ENCODE measurements around the gene MBD5.
A peak's percentile ranks its signal among the peaks of the same experiment; 100 is the strongest.

Gene MBD5

DNA sequence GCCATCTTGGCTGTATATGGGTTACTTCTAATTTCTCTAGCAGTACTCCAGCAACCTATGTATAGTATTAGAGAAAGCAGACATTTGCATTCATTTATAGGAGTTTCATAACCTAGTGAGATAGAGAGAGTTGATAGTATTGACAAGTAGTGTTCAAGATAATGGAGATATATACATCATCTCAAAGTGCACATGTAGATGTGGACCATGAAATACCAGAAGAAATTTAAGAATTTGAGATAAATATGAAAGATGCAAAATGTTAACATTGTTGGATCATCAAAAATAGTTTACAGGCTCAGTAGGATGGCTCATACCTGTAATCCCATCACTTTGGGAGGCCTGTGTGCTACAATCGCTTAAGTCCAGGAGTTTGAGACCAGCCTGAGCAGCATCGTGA is 243.0 kb downstream of the MBD5 start:
- no peak for DNase-seq (ENCODE audit: low read depth in 2 of 2)
- H3K4me3 ChIP-seq (replicated peaks in 1 of 2; ENCODE audit: low read depth in 2 of 2, low read length in 2 of 2) = no peak overlapping the region
- TF ChIP-seq CTCF (IDR thresholded peaks at IDR 0.05; ENCODE audit: low read depth, low read length) = no peak

DNA sequence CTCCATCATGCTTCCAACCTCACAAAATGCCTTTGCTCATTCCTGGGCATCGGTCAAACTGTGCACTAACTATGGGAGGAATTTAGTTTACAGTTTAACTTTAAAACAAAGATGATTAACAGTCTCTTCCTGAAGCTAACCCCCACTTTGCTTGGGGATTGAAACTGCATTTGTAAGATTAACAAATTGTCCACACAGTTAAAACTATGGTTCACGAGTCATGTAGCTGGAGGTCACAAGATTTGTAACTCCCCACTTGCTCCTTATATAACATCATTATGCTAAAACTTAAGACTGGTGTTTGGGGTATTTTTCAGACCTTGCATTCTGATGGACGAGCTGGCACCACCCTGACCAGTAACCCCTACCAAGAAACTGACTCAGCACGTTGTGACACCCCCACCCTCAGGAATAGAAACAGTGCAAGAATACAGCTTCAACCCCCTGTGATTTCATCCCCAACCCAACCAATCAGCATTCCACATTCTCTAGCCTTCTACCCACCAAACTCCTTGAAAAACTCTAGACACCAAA is 252.3 kb downstream of the MBD5 start:
- no peak for TF ChIP-seq CTCF (IDR thresholded peaks at IDR 0.05; ENCODE audit: low read depth, low read length)
- DNase-seq (ENCODE audit: low read depth in 2 of 2) = peak in 1 of 2 donors; percentile 16
- H3K4me3 ChIP-seq (replicated peaks in 1 of 2; ENCODE audit: low read depth in 2 of 2, low read length in 2 of 2) = no peak overlapping the region

GRCh38 chr2:148279216-148279615 is 258.3 kb downstream of the MBD5 start:
- H3K4me3 ChIP-seq (replicated peaks in 1 of 2; ENCODE audit: low read depth in 2 of 2, low read length in 2 of 2) = no peak overlapping the region
- no peak for DNase-seq (ENCODE audit: low read depth in 2 of 2)
- no peak for TF ChIP-seq CTCF (IDR thresholded peaks at IDR 0.05; ENCODE audit: low read depth, low read length)

DNA sequence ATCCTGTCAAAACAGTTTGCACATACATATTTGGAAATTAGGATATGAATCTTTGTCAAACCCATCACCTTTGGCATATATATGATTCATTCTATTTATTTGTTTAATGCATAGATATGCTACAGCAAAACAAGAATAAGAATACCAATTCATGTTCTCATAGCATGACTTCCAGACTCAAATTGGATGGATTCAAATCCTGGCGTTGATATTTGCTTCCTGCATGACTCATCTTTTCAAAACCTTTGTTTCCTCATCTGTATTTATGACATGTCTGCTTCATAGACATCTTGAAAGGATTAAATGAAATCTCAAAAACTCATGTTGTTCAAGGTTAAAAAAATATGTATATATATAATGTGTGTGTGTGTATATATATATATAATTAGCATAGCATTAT is 261.3 kb downstream of the MBD5 start:
- peak; percentile 25 to 70 for DNase-seq (ENCODE audit: low read depth in 2 of 2)
- no peak for TF ChIP-seq CTCF (IDR thresholded peaks at IDR 0.05; ENCODE audit: low read depth, low read length)

DNA sequence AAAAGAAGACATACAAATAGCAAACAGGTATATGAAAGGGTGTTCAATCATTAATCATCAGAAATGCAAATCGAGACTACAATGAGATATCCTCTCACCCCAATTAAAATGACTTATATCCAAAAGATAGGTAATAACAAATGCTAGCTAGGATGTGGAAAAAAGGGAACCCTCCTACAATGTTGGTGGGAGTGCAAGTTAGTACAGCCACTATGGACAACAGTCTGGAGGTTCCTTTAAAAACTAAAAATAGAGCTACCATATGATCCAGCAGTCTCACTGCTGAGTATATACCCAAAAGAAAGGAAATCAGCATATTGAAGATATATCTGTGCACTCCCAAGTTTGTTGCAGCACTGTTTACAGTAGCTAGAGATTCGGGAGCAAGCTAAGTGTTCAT is 271.5 kb downstream of the MBD5 start:
- DNase-seq (ENCODE audit: low read depth in 2 of 2) = no peak
- TF ChIP-seq CTCF (IDR thresholded peaks at IDR 0.05; ENCODE audit: low read depth, low read length) = no peak
- H3K4me3 ChIP-seq (replicated peaks in 1 of 2; ENCODE audit: low read depth in 2 of 2, low read length in 2 of 2) = no peak overlapping the region

More for the DNA sequence above, 261.3 kb downstream of the MBD5 start:
- H3K4me3 ChIP-seq (replicated peaks in 1 of 2; ENCODE audit: low read depth in 2 of 2, low read length in 2 of 2) = no peak overlapping the region

GRCh38 chr2:148298196-148298595 is 277.3 kb downstream of the MBD5 start:
- TF ChIP-seq CTCF (IDR thresholded peaks at IDR 0.05; ENCODE audit: low read depth, low read length) = no peak
- DNase-seq (ENCODE audit: low read depth in 2 of 2) = peak in 1 of 2 donors; percentile 53
- H3K4me3 ChIP-seq (replicated peaks in 1 of 2; ENCODE audit: low read depth in 2 of 2, low read length in 2 of 2) = no peak overlapping the region

DNA sequence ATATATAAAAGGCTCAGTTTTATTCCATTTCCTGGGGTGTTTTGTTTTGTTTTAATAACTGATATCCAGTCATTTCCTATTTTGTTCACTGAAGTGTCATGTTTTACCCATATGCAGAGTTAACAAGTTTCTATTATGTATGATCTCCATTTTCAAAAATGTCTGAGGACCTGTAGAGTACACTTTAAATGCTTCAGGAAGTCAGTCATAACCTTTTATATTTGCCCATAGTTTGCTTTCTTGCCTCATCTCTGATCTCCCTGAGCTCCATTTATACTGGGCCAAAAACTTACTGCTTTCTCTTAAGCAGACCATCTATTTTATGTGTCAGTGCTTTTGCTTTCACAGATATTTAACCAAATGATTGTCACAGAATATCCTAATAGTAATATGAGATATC is 278.7 kb downstream of the MBD5 start:
- no peak for TF ChIP-seq CTCF (IDR thresholded peaks at IDR 0.05; ENCODE audit: low read depth, low read length)
- H3K4me3 ChIP-seq (replicated peaks in 1 of 2; ENCODE audit: low read depth in 2 of 2, low read length in 2 of 2) = no peak overlapping the region
- no peak for DNase-seq (ENCODE audit: low read depth in 2 of 2)

All from cardiac fibroblast (primary cell).